Measurements from ENCODE around the gene PNMA8B. TPM values are rescaled to one million over a fixed set of nuclear protein-coding genes. Genes with fewer than 3 reads are reported as not detected.

Gene PNMA8B
- polyA plus RNA-seq, 1 donor from 2014 or later: not detected

DNA sequence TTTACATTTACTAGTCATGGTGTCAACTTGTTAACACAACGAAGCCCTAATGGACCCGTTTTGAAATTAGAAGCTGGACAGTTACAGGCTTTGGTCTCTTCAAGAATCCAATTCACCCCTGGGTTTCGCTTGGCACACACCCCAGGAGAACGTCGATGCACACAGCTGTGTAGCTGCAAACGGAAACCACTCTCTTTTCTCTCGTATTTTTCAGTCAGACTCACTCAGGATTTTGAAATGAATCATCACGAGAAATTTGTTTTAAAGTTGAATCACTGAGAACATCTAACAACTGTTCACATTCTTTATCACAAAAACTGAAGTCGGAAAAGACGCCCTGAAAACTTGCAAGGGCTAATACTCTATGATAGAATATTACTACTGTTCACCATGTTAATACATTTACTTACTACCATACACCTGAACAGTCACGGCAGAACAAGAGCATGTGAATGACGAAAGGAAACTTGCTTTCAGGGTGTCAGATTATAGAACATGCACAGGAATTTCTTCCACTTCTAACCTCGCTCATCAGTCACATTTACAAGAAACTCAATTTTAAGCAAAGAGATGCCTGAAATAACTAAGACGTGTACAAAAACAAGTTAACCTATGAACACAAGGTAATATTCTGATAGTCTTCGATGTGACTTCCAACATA lies 29.0 kb downstream of the PNMA8B start:
- Mint-ChIP-seq H3K4me3 (no peak overlapping the region), H3K27me3 (peaks cover 19% of the 10 kb centered on the region), H3K36me3 (no peaks in the 10 kb centered on the region), H3K9me3 (peaks cover 0 to 7% (median 0%) of the 10 kb centered on the region in 3 donors), H3K4me1 (peaks cover 5 to 9% (median 8%) of the 10 kb centered on the region in 3 donors), H3K27ac (no peak overlapping the region)

DNA sequence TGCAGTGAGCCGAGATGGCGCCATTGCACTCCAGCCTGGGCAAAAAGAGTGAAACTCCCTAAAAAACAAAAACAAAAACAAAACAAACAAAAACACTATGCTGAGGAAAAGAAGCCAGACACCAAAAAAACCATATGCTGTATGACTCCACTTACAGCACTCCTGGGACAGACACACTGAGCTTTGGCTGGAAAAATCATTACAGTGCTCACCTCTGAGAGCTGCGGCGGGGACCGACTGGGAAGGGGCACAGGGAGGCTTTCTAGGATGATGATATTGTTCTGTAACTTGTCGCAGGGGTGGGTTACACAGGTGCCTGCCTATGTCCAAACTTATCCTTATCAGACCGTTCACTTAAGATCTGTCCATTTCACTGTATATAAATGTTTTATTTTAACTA lies 32.2 kb downstream of the PNMA8B start:
- Mint-ChIP-seq H3K4me1 (peaks cover 5 to 9% (median 8%) of the 10 kb centered on the region in 3 donors), H3K27me3 (peaks cover 18% of the 10 kb centered on the region), H3K9me3 (peaks cover 0 to 7% (median 0%) of the 10 kb centered on the region in 3 donors), H3K27ac (no peak overlapping the region), H3K36me3 (no peaks in the 10 kb centered on the region), H3K4me3 (no peak overlapping the region)

DNA sequence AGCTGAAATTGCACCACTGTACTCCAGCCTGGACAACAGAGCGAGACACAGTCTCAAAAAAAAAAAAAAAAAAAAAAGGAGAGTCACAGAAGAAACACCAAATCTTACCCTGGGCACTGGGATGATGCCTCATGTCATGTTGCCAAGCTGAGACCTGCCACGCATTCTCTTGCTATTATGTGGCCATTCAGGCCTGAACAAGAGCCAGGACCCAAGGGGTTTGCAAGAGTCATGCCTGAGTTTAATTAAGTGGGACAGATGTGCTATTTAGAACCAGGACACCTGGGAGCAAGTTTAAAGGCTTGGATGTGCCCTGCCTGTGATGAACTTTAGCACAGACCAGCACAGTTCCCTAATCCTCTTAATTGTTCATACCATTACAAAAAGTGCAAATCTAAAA lies 34.1 kb downstream of the PNMA8B start:
- Mint-ChIP-seq H3K27me3 (peaks cover 20% of the 10 kb centered on the region), H3K9me3 (peaks cover 0 to 3% (median 1%) of the 10 kb centered on the region in 3 donors), H3K27ac (no peak overlapping the region), H3K4me1 (peaks cover under 1 to 4% (median 3%) of the 10 kb centered on the region in 3 donors), H3K4me3 (no peak overlapping the region), H3K36me3 (no peaks in the 10 kb centered on the region)

DNA sequence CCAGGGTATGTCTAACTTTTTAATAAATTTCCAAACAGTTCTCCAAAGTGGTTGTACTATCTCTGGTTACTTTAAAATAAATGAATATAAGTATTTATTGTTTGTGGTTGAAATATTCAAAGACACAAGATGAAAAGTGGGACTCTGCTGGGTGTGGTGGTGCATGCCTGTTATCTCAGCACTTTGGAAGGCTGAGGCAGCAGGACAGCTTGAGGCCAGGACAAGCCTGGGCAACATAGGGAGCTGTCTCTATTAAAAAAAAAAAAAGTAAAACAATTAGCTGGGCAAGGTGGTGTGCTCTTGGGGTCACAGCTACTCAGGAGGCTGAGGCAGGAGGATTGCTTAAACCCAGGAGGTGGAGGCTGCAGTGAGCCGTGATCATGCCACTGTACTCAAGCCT lies 34.7 kb downstream of the PNMA8B start:
- Mint-ChIP-seq H3K27me3 (peaks cover 16% of the 10 kb centered on the region), H3K4me1 (no peaks in the 10 kb centered on the region), H3K9me3 (peaks cover 0 to 3% (median 1%) of the 10 kb centered on the region in 3 donors), H3K36me3 (no peaks in the 10 kb centered on the region), H3K27ac (no peak overlapping the region), H3K4me3 (no peak overlapping the region)

DNA sequence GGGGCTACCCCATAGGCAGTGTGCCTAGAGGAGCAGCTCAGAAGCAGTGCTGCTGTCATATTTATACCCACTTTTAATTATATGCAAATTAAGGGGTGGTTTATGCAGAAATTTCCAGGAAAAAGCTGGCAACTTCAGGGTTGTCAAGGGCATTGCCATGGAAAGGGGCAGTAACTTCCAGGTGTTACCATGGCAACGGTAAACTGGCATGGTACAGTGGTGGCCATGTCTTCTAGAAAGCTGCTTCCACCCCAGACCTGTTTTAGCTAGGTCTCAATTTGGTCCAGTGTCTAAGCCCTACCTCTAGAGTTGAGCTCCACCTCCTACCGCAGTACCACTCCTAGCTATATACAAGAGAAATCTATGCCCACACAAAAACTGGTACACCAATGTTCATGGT lies 35.6 kb downstream of the PNMA8B start:
- Mint-ChIP-seq H3K4me3 (no peak overlapping the region), H3K36me3 (no peaks in the 10 kb centered on the region), H3K27me3 (peaks cover 16% of the 10 kb centered on the region), H3K9me3 (peaks cover 0 to 3% (median 0%) of the 10 kb centered on the region in 3 donors), H3K4me1 (no peaks in the 10 kb centered on the region), H3K27ac (no peak overlapping the region)

DNA sequence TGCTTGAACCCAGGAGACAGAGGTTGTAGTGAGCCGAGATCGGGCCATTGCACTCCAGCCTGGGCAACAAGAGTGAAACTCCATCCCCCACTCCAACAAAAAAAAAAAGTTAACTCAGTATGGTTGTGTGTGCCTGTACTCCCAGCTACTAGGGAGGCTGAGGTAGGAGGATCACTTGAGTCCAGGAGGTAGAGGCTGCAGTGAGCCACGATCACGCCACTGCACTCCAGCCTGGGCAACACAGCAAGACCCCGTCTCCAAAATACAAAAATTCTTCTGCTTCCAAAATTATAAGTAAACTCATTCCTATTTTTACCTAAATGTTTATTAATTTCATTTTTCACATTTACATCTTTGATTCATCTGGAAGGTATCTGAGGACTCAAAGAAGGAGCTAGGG lies 38.7 kb downstream of the PNMA8B start:
- Mint-ChIP-seq H3K9me3 (peaks cover 0 to 3% (median 2%) of the 10 kb centered on the region in 3 donors), H3K4me3 (no peak overlapping the region), H3K4me1 (no peaks in the 10 kb centered on the region), H3K27me3 (peaks cover 11% of the 10 kb centered on the region), H3K27ac (no peak overlapping the region), H3K36me3 (no peaks in the 10 kb centered on the region)

DNA sequence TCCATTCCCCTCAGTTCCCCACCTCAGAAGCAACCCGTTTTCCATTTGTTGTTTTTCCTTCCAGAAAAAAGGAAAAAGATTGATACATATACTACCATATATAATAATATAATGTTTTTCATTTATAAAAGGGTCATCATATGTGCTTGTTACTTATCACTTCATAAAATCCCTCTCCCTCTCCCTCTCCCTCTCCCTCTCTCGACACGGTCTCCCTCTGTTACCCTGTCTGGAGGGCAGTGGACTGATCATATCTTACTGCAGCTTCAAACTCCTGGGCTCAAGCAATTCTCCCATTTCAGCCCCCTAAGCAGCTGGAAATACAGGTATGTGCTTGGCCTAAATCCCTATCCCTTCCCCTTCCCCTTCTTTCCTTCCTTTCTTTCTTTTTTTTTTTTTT lies 41.4 kb downstream of the PNMA8B start:
- H3K4me3 Mint-ChIP-seq: no peak overlapping the region

DNA sequence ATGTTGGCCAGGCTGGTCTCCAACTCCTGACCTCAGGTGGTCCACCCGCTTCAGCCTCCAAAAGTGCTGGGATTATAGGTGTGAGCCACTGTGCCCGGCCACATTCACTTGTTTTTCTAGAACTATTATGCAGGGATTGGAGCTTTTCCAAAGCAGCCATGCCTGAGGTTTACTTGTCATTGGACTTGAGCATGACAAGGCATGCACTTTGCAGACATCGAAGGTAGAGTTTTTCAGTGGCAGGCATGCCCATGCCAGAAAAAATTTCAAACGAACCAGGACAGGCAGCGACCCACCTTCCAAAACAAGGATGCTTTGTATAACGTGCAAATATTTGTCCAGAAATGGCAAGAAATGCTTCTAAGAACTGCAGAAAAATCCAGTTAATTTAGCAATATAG lies 42.0 kb downstream of the PNMA8B start:
- peaks cover 5% of the 10 kb centered on the region for H3K27me3 Mint-ChIP-seq
- H3K9me3 Mint-ChIP-seq: peaks cover 7 to 10% (median 8%) of the 10 kb centered on the region in 3 donors
- H3K36me3 Mint-ChIP-seq: no peaks in the 10 kb centered on the region
- no peak overlapping the region for H3K4me3 Mint-ChIP-seq
- no peak overlapping the region for H3K27ac Mint-ChIP-seq
- no peaks in the 10 kb centered on the region for H3K4me1 Mint-ChIP-seq

More for the DNA sequence above, 41.4 kb downstream of the PNMA8B start:
- peaks cover 8% of the 10 kb centered on the region for H3K27me3 Mint-ChIP-seq
- H3K9me3 Mint-ChIP-seq: peaks cover 6 to 10% (median 8%) of the 10 kb centered on the region in 3 donors
- H3K4me1 Mint-ChIP-seq: no peaks in the 10 kb centered on the region
- H3K36me3 Mint-ChIP-seq: no peaks in the 10 kb centered on the region
- no peak overlapping the region for H3K27ac Mint-ChIP-seq

DNA sequence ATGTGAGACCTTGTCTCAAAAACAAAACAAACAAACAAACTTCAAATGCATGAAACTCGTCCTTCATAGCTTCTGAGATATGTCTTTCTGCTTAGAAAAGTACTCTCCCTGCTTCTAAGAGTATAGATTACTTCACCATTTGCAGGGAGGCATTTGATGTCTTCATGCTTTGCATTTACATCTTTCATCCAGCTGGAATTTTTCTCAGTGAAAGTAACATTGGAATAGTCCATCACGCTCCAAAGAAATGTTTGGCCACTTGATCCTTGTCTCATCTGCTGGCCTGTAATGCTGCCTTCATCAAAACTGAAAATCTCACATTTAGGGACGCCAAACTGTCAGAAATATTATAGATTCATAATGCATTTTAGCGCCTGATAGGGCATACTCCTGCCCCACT lies 43.5 kb downstream of the PNMA8B start:
- Mint-ChIP-seq H3K36me3 (no peaks in the 10 kb centered on the region), H3K9me3 (peaks cover 7 to 8% (median 8%) of the 10 kb centered on the region in 3 donors), H3K27ac (no peak overlapping the region), H3K4me3 (no peak overlapping the region), H3K4me1 (no peaks in the 10 kb centered on the region), H3K27me3 (peaks cover 2% of the 10 kb centered on the region)

DNA sequence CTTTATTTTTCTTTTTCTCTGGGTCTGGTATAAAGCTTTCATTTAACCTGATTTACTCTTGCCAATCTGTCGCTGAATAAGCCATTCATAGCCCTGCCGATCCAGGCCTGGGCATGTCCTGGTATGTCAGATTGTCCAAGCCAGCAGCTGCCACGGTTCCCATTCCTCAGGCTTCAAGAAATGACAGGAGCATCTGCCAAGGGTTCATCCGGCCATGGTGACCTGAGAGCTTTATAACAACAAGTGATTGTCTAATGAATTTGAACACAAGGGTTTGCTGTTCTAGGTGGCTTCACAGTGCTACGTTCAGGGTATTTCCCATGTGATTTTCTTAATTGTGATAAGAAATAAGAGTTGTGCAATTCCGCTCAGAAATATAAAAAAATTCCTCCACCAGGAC lies 44.3 kb downstream of the PNMA8B start:
- no peaks in the 10 kb centered on the region for H3K36me3 Mint-ChIP-seq
- H3K27ac Mint-ChIP-seq: no peak overlapping the region
- H3K4me1 Mint-ChIP-seq: no peaks in the 10 kb centered on the region
- peaks cover 2% of the 10 kb centered on the region for H3K27me3 Mint-ChIP-seq
- peaks cover 7 to 8% (median 8%) of the 10 kb centered on the region in 3 donors for H3K9me3 Mint-ChIP-seq
- H3K4me3 Mint-ChIP-seq: no peak overlapping the region

DNA sequence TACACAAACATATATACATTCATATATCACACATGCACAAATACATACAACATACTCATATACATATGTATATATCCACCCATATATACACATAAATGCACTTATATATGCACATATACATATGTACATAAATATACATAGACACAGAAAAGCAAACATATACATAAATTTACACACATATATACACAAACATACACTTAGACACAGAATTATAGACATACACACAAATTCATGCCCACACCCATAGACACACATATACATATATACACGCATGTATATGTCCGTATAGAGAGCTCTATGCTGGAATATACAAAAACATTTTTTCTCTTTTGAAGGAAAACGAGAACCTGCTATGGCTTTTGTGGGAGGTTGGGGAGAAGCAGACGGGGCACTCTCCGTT lies 44.9 kb downstream of the PNMA8B start:
- H3K36me3 Mint-ChIP-seq: peaks cover 1% of the 10 kb centered on the region
- H3K9me3 Mint-ChIP-seq: peaks cover 7 to 8% (median 8%) of the 10 kb centered on the region in 3 donors
- no peak overlapping the region for H3K4me3 Mint-ChIP-seq
- H3K27ac Mint-ChIP-seq: no peak overlapping the region
- H3K4me1 Mint-ChIP-seq: no peaks in the 10 kb centered on the region
- H3K27me3 Mint-ChIP-seq: peaks cover 7% of the 10 kb centered on the region

DNA sequence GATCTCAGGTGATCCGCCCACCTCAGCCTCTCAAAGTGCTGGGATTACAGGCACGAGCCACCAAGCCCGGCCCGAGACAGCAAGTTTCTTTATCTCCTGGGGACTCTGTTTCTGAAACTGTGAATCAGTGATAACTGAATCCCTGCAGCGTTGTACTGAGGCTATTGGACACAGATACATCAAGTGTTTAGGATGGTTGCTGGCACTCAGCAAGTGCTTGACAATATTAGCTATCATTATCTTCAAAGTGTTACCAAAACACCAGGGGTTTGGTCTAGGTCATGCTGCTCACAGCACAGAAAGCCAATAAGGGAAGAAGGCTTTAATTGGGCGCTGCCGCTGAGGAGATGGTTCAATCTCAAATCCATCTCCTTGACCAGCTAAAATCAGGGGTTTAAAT lies 46.4 kb downstream of the PNMA8B start:
- H3K27me3 Mint-ChIP-seq: peaks cover 7% of the 10 kb centered on the region
- no peak overlapping the region for H3K27ac Mint-ChIP-seq
- H3K4me1 Mint-ChIP-seq: no peaks in the 10 kb centered on the region
- peaks cover 7 to 8% (median 8%) of the 10 kb centered on the region in 3 donors for H3K9me3 Mint-ChIP-seq
- H3K4me3 Mint-ChIP-seq: no peak overlapping the region
- peaks cover 1% of the 10 kb centered on the region for H3K36me3 Mint-ChIP-seq

DNA sequence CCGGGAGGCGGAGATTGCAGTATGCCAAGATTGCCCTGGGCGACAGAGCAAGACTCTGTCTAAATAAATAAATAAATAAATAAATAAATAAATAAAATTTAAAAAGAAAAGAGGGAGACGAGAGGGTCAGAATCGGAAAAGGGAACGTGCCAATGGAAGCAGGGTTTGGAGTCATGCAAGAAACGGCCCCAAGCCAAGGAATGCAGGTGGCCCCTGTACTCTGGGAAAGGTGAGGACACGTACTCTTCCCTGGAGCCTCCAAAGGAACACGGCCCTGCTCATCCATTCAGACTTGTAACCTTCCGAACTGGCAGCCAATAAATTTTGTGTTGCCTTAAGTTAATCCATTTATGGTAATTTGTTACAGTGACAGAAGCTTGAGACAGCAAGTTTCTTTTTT lies 47.1 kb downstream of the PNMA8B start:
- Mint-ChIP-seq H3K4me1 (no peaks in the 10 kb centered on the region), H3K36me3 (peaks cover 1% of the 10 kb centered on the region), H3K4me3 (no peak overlapping the region), H3K9me3 (peaks cover 7 to 8% (median 7%) of the 10 kb centered on the region in 3 donors), H3K27me3 (peaks cover 7% of the 10 kb centered on the region), H3K27ac (no peak overlapping the region)

DNA sequence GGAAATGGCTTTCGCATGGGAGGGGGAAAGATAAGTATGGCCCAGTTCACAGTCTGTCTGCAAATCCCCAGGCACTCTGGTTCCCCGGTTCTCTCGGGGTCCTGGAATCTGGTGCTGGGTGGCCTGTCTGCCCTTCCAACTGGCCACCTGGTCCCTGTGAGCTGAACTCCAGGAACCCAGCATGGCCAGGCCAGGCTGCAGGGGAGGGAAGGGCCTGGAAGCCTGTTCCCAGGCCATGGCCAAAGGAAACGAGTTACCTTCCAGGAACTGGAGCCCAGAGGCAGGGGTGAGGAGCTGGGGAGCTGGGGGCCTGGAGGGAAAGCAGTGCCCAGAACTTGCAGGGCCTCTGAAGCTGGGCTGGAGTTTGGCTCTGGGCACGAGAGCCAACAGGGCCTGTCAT lies 47.8 kb downstream of the PNMA8B start:
- Mint-ChIP-seq H3K9me3 (peaks cover 7 to 12% (median 9%) of the 10 kb centered on the region in 3 donors), H3K4me1 (peaks cover 0 to 3% (median 0%) of the 10 kb centered on the region in 3 donors), H3K27ac (no peak overlapping the region), H3K36me3 (peaks cover 1% of the 10 kb centered on the region), H3K27me3 (peaks cover 7% of the 10 kb centered on the region), H3K4me3 (no peak overlapping the region)

DNA sequence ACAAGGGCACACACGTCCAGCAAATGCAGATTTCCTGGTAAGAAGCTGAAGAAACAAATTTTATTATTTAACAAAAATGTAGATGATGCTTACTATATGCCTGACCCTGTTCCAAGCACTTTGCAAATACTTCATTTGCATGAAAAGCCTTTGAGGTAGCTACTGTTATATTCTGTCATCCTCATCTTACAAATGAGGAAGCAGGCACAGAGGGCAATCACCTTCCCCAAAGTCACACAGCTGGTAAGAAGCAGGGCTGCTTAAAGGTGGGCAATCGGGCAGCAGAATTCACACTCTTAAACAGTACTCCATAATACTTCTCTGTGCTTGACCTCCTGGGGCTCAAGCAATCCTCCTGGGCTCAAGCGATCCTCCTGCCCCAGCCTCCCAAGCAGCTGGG lies 48.7 kb downstream of the PNMA8B start:
- H3K36me3 Mint-ChIP-seq: peaks cover 1% of the 10 kb centered on the region
- peaks cover 7 to 12% (median 9%) of the 10 kb centered on the region in 3 donors for H3K9me3 Mint-ChIP-seq
- H3K27me3 Mint-ChIP-seq: peaks cover 7% of the 10 kb centered on the region
- H3K4me3 Mint-ChIP-seq: no peak overlapping the region
- no peak overlapping the region for H3K27ac Mint-ChIP-seq
- H3K4me1 Mint-ChIP-seq: peaks cover 0 to 3% (median 0%) of the 10 kb centered on the region in 3 donors

DNA sequence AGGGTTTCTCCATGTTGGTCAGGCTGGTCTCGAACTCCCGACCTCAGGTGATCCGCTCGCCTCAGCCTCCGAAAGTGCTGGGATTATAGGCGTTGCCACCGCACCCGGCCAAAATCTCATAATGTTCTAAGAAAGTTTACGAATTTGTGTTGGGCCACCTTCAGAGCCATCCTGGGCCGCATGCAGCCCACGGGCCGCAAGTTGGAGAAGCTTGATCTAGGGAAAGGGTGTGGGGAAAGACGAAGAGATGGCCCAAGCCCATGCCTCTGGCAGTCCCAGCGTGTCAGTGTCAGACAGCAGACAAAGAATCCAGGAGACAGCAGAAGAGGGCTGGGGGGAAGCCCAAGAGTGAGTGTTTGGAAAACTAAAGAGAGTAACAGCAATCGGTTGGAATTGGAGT lies 49.6 kb downstream of the PNMA8B start:
- Mint-ChIP-seq H3K27ac (no peak overlapping the region), H3K4me1 (peaks cover 0 to 3% (median 0%) of the 10 kb centered on the region in 3 donors), H3K9me3 (peaks cover 7 to 12% (median 9%) of the 10 kb centered on the region in 3 donors), H3K27me3 (peaks cover 5% of the 10 kb centered on the region), H3K36me3 (peaks cover 1% of the 10 kb centered on the region), H3K4me3 (no peak overlapping the region)

Data from IgD-negative memory B cell (primary cell).